DMS114 treated with DMSO at 0.1 percent for 48 hours (cell line): ENCODE measurements around the gene NGF.

ENCODE experiments used
- DNase-seq: peaks from one replicate; lab custom pipeline; 2025; ENCODE audit not compliant: unreplicated experiment; lab: John Stamatoyannopoulos, UW

NGF gene

DNA sequence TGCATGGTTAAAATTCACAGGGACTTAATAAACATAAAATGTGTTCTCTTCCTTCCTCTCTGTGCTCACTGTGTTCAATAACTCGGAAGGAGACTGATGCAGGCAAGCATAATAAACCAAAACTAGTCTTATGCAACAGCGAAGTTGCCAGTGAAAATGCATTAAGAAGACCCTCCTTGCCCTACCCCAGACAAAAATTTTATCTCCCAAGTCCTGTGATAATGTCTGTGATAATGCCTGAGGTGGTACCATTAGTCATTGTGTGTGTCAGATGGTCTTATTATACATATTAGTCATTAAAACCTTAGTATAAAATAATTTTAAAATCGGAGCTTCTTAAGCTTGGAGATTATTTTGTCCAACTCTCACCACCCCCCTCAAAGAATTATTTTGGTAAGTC lies 97.8 kb downstream of the NGF start:
- no peak for DNase-seq

DNA sequence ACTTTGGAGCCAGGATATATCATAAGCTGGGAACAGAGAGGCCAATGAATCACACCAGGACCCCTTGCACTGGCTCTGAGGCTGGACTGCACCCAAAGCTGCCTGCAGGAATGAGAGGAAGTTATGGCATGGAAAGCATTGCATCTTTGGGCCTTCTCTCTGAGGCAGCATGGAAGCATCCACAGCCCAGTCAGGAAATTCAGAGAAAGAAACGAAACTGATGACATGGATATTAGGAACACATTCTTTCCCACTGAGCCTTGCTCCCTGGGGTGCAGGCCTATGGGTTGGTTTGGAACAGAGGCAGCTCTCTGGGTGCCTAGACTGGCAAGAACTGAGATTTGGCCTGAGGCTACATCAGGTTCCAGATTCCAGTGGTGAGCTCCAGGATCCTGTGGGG lies 98.6 kb downstream of the NGF start:
- no peak for DNase-seq

DNA sequence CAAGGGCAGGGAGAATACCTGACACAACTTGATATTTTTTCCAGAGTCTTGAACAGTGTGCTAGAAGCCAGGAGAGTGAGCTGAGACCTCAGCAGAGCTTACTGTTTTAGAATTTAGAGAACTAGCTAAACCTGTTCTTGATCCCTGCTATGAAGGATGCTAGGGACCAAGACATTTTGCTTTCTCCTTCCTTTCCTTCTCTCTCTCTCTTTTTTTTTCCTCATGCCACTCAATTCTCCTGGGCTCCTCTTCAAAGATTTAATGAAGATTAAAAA lies 99.0 kb downstream of the NGF start:
- no peak for DNase-seq

DNA sequence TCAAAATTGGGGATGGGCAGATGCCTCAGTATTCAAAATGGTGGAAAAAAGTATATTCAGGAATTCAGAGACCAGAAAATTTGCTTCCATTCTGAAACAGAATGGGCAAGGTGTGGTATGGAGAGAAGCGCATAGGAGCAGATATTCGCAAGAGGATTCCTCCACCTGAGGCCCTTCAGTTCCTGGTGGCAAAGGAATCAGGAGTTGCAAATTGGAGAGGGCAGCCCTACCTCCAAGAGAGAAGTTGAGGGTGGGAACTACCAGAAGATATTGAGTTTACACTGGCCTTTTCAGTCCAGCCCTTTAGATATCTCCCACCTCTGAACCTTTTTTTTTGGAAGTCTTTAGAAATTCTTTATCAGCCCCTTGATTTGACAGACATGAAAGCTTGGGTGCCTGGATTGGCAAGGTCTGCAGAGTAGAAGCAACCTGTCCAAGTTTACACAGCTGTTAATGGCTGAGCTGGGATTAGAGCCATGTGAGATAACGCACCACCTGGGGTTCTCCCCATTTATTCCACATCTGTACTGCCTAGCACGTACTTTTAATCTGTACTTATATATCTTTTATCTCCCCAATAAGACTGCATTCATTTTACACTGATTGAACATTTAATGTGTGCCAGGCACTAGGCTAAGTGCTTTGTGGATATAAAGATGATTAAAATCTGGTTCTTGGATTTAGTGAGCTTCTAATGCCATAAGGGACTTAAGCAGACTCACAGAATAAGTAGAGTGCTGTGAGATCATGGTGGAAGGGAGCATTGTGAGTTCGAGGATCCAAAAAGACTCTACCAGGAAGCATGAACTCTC lies 99.5 kb downstream of the NGF start:
- DNase-seq, result no peak

DNA sequence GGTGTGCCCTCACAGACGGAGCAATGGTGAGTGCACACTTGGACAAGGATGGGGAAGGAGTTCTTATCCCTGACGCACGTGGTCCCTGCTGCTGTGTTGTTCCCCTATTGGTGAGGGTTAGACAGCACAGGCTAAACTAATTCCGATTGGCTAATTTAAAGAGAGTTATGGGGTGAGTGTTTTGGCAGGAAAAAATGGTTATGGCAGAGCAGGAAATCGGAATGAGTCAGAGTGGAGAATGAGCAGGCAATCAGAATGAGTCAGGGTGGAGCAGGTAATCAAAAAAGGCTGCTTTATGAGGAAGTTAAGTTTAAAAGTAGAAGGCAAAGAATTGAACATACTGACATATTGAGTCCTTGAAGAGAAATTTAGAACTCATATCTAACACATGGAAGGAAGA lies 100.5 kb downstream of the NGF start:
- no peak for DNase-seq

DNA sequence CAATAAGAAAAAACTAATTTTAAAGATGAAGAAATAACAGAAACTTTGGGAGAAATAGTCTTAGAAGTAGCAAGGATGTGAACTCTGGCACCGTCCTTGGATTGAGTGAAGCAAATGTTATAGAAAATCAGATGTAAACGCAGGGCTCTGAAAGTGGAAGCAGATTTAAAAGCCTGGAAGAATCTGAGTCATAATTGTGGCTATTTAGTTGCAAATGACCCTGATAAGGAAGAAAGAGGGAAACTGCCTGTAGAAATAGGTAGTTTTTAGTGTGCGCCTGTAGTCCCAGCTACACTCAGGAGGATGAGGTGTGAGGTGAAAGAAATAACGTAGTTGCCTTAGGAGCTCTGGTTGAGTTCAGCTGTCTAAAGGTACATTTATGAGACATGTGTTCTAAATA lies 101.0 kb downstream of the NGF start:
- no peak for DNase-seq
